Stimulated activated CD4-positive, alpha-beta T cell treated with anti-CD3 and anti-CD28 coated beads, Interleukin-1b, Interleukin-23, amount 100 ng/mL, for 48 hours (primary cell): ENCODE measurements around the gene RAVER2.
"Not testable (repeated sequence)": the region's sequence is repeated elsewhere in the genome, so short reads cannot be mapped to it uniquely, and the experiment has no call there.

Source experiments
- DNase-seq: peaks from one replicate; pipeline ENCODE4 v3.0.0-alpha.2; 2020

Gene RAVER2

GRCh38 chr1:64744492-64745180 lies at the start of gene RAVER2:
TSS of gene RAVER2 (plus strand) at chr1:64745075. CDS start at chr1:64745173, 98 bp downstream.
- DNase-seq = peak; percentile 45

- no peak for DNase-seq
Observed at GRCh38 chr1:64696879-64697278, 48.0 kb upstream of the RAVER2 start.

GRCh38 chr1:64699327-64699726 lies 45.5 kb upstream of the RAVER2 start:
- DNase-seq = no peak

GRCh38 chr1:64701071-64701470 lies 43.8 kb upstream of the RAVER2 start:
- DNase-seq = no peak

DNA sequence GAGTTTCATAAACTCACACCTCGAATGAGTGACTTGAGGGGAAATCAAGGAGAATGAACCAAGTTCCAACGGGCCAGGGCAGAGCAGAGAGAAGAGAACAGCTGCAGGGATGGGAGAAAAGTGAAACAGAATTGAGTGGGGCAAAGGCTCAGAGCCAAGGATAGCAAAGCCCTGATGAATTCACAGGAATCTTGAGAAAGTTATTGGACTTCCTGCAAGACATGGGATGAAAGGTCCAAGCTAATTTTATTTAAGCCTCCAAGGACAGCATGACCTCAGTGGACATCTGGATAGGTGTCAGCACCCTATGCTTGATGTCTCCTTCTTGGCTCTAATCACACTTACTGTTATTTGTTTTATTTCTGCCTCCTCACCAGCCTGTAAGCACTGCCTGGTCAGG lies 43.0 kb upstream of the RAVER2 start:
- DNase-seq = no peak

DNA sequence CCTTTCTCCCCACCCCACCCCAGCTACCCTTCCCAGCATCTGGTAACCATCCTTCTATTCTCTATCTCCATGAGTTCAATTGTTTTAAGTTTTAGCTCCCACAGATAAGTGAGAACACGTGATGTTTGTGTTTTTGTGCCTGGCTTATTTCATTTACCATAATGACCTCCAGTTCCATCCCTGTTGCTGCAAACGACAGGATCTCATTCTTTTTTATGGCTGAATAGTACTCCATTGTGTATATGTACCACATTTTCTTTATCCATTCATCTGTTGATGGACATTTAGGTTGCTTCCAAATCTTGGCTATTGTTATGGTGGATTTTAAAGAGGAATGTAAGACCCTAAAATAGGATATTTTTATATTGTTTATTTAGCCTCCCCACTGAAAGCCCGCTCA lies 42.2 kb upstream of the RAVER2 start:
- DNase-seq = not testable (repeated sequence)

DNA sequence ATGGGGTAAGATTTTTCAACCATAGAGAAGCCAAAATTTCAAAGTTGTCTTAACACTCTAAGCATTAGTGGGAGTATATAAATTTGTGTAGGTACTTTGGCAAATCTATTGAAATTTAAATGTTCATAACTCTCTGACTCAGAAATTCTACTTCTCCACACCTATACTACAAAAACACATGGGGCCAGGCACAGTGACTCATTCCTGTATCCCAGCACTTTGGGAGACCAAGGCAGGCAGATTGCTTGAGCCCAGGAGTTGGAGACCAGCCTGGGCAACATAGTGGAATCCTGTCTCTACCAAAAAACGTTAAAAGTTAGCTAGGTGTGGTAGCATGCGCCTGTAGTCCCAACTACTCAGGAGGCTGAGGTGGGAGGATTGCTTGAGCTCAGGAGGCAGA lies 41.3 kb upstream of the RAVER2 start:
- DNase-seq = no peak

DNA sequence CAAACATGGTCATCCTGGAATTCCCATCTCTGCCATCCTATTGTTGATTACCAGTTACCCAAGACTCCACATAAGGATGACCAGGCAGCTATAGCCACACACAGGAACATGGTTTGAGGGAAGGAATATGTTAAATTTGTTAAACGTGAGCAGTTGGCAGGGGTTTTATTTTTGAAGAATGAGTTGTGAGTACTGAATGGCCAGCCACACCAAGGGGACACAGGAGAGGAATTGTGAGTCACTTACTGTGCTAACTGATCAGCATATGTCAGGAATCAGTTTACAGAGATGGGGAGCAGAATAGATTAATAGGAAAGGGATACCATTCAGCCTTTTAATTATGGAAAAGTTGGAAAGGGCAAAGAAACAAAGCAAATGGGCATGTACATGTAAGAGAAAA lies 39.3 kb upstream of the RAVER2 start:
- no peak for DNase-seq

GRCh38 chr1:64711266-64711665 lies 33.6 kb upstream of the RAVER2 start:
- no peak for DNase-seq

DNA sequence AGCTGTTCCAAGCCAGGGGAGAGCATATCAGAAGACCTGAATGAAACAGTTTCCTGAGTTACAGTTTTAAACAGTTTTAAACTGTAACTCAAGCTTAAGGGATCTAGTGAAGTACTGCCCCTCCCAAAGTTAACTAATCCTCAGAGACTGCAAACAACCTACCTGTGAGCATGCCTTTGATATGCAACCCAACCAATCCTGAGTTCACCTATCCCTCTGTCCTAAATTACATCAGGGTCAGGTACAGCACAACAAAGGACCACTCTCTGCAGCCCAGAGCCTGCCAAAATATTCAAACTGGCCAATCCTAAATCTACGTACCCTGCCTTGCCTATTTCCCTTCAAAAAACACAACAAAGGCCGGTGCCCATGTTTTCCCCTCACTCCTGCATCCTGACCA lies 32.8 kb upstream of the RAVER2 start:
- DNase-seq = no peak

DNA sequence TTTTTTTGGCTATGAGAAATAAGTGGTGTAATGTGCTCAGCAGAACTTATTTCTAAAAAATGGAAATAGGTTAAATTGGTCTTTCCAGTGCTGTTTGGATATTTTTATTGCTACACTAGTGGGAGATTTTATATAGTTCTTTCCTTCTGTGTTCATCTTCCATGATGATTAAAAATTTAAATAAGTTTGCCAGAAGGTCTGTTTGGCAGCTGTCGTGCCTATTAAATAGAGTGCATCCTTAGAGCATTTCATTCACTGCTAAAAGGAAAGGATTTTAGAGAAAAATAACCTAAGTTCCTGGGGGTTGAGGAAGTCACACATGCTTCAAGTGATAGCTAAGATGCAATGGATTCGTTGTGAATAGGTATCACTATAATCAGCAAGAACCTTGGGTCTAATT lies 29.7 kb upstream of the RAVER2 start:
- no peak for DNase-seq

DNA sequence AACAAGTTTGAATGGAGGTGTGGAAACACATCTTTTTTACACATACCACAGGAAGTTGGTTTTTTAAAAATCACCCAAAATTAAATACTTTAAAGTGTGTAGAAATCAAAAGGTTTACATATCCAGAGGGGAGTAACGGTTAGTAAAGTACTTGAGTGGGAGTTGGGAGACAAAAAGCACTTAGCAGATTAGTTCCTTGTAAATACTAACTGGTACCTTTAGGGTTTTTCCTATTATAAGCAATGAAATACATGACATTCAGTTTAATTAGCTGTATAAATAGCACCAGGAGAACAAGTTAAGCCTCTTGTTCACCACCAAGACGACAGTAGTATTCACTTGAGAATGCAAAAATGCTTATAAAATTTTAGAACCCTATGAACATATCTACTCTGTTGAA lies 23.7 kb upstream of the RAVER2 start:
- no peak for DNase-seq

DNA sequence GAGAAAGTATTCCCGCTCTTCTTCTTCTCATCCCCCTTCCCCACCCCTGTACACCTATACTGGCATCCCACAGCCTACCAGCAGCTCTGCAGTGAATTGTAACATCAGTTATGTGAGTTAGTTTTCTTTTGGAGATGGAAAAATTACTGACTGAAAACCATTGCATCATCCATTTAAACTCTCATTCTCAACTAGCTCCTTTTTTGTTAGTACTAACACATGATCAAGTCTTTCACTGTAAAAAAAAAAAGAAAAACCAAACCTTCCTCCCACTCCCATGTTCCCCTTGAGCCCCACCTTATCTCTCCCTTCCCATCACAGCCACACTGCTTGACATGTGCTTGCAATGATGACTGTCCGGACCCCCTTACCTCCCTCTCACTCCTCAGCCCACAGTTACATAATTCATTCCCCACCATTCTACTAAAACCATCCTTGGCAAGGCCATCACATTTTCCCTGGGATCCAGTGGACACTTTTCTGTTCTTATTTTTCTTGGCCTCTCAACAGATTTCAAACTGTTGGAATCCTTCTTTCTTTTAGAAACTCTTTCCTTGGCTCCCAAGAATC lies 23.2 kb upstream of the RAVER2 start:
- DNase-seq = no peak

GRCh38 chr1:64727861-64728260 lies 17.0 kb upstream of the RAVER2 start:
- no peak for DNase-seq

GRCh38 chr1:64733581-64734286 lies 11.1 kb upstream of the RAVER2 start:
- DNase-seq = no peak

DNA sequence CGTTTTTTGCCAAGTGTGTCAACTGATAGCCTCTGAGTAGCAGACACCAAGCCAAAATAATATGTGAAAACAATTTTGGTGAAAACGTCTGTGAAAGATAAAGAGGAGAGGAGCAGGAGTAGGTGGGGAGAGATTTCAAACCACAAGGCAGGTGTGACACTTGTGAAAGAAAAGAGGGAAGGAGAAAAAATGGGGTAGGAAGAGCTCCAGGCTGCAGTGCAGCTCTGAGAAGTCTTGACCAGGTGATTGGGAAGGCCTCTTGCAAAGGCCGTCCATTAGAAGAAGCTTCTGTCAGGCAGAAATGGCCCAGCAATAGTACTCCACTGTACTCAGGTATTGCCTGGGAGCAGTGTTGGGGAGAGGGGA lies 10.6 kb upstream of the RAVER2 start:
- DNase-seq = no peak

DNA sequence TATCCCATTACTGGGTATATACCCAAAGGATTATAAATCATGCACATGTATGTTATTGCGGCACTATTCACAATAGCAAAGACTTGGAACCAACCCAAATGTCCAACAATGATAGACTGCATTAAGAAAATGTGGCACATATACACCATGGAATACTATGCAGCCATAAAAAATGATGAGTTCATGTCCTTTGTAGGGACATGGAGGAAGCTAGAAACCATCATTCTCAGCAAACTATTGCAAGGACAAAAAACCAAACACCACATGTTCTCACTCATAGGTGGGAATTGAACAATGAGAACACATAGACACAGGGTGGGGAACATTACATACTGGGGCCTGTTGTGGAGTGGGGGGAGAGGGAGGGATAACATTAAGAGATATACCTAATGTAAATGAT lies 4.2 kb upstream of the RAVER2 start:
- not testable (repeated sequence) for DNase-seq

- DNase-seq = no peak
Observed at GRCh38 chr1:64743954-64744491, 852 bp upstream of the RAVER2 start.

DNA sequence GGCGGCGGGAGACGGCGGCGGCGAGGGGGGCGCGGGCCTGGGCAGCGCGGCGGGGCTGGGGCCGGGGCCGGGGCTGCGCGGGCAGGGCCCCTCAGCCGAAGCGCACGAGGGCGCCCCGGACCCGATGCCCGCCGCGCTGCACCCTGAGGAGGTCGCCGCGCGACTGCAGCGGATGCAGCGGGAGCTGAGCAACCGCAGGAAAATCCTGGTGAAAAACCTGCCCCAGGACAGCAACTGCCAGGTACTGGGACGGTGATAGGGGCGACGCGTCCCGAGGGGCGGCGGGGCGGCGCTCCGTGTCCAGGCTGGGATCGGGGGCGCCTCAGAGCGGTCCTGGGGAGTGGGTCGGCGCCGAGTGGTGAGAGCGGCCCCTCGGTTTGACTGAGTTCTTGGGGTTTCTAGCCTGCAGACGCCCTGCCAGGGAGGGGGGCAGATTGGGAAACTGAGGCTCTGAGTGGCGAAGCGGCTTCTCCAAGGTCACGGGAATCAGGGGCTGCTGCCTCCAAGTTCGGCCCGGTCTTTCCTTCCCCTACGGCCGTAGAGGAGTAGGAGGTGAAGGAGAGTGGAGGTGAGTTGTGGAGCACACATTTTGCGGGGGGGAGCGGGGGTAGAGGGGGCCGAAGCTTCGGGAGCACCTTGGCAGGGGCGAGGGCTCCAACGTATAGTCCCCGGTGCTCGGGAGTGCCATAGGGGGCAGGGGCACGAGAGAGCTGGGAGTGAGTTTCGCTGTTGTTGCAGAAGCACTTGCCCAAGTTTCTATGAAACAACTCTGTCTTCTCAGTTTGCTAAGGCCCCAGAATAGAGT lies 508 bp downstream of the RAVER2 start:
- DNase-seq = no peak

GRCh38 chr1:64745986-64746940 lies 1.4 kb downstream of the RAVER2 start:
- no peak for DNase-seq

- no peak for DNase-seq
Observed at GRCh38 chr1:64748222-64748621, 3.3 kb downstream of the RAVER2 start.

DNA sequence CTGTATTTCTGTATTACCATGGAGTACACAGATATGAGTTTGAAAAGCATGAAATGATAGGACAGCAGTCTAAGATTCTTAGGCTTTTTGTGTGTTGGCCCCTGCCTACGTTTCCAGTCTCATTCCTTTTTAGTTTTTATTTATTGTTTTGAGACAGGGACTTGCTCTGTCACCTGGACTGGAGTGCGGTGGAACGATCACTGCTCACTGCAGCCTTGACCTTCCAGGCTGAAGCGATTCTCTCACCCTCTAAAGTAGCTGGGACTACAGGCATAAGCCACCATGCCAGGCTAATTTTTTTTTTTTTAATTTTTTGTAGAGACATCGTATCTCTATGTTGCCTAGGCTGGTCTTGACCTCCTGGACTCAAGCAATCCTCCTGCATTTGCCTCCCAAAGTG lies 3.8 kb downstream of the RAVER2 start:
- no peak for DNase-seq
